NCI-H128 (cell line): Measurements from ENCODE around the gene PLA2G4B.

Experiments
- DNase-seq: peaks from one replicate; lab custom pipeline; 2025; ENCODE audit not compliant: unreplicated experiment; lab: John Stamatoyannopoulos, UW

The PLA2G4B gene

DNA sequence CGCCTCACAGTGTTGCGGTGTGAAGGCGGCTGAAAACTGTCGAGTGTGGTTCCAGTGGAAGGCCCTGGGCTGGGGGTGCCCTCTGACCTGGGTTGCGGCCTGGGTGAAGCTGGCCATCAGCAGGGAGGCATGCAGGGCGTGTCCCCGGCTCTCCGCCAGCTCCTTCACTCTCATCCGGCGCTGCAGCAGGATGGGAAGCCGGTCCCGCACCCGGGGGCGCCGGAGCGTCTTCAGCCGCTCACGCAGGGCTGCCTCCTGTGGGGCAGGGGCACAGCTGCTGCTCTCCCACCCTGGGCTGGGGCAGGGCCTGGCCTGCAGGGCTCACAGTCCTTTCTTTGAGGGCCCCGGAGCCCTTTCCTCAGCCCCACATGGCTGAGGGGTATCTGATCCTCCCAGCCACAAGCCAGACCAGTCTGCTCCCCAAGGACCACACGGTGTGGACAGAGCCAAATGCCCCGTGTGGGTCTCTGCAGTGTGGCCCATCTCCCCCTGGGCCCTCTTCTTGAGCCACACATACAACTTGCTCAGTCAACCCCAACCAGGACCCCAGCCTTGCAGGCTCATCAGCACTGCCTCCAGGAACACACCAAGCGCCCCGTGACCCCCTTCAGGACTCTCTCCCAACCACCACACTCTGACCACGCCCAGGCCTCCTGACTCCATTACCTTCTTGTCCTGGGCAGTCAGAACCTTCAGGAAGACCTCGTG is 28.4 kb downstream of the PLA2G4B start:
- no peak for DNase-seq

DNA sequence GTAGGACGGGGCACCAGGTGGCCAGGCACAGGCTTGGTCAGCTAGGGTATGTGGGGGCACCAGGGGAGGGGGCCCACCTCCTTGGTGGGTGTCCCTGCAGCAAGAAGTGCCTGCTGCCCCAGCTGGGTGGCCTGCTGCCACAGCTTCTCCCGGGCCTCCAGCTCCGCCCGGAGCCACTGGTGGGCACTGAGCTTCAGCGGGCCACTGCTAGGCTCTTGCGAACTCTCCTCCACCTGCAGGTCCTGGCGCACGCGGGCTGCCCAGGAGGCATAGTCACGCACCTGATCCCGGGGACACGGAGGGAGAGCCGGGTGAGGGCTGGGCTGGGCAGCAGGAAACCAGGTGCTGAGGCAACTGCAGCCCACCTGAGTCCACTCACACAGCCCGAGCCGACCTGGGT is 29.7 kb downstream of the PLA2G4B start:
- DNase-seq, result no peak

DNA sequence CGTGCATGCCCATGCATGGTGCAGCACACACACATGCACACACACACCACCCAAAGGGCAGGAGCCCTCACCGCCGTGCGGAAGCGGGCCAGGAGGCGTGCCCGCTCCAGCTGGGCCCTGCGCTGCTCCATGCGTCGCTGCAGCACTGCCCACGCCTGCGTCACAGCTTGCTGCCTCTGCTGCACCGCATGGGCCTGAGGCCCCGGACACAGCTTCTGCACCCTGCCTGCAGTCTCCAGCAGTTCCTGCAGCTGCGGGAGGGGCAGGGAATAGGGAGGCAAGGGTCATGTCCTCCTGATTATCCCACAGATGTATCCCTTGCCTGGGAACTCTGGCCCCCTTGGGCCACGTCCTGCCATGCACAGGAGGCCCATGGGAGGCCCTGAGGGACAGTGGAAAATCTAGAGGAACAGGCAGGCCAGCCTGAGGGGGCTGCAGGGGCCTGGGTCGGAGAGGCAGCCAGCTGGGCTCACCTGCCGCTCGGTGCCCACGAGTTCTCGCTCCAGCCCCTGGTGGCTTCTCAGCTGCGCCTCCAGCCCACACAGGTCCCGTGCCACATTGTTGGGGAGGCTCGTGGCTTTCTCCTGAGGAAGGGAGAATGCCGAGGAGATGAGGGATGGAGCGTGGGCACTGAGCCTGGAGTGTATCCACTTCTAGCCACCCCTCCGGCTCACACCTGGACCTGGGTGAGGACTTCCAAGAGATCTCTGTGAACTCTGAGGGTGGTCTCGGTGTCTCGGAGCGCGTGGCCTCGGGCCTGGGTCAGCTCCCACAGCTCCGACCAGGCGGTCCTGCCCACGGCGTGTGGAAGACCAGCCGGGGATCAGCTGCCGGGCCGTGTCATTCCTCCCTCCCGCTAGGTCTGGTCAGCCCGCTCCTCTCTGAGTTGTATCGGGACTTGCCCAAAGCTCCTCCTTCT is 31.4 kb downstream of the PLA2G4B start:
- no peak for DNase-seq

DNA sequence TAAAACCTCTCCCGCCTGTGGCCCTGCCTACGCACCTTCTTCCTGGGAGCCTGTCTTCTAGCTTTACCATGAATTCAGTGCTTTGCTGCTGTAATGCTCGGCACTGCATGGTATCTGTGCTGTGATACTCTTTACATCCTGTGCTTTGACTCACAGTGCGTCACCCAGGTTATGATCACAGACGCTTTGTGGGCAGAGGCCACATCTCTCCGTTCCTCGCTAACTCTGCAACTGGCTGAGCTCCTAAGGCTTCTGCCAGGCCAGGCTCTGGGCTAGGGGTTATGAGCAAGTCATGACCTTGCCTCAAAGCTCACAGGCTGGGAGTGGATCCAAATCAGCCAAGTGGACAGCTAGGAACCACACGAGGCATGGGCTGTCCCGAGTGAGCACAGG is 32.0 kb downstream of the PLA2G4B start:
- DNase-seq, result no peak

DNA sequence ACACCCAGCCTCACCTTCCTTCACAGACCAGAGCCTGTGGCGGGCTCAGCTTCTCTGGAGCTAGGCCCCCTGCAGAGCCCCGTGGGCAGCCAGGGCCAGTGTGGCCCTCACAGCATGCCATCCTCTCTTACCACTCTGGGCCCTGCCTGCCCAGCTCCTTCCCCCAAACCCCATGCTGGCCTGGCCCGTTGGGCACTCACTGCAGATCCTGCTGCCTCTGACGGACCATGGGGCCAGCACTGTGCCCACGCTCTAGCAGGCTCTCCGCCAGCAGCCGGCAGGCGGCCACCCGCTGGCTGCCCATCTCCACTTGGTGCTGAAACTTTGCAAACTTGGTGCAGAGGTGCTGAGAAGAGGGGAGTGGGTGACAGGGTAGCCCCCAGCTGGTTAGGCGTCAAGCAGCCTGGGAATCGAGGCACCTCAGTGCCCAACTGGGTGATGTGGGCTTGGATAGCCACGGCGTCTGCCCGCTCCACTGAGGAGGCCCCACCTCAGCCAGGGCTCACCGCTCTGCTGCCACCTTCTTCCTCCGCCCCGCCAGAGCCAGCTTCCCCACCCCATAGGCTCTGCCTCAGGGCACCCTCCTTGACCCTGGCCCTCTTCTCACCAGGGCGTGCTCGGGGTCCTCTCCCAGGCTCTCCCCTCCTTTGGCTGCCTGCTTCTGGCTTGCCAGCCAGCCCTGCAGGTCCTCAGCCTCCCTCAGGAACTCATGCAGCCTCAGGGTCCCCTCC is 32.7 kb downstream of the PLA2G4B start:
- no peak for DNase-seq

DNA sequence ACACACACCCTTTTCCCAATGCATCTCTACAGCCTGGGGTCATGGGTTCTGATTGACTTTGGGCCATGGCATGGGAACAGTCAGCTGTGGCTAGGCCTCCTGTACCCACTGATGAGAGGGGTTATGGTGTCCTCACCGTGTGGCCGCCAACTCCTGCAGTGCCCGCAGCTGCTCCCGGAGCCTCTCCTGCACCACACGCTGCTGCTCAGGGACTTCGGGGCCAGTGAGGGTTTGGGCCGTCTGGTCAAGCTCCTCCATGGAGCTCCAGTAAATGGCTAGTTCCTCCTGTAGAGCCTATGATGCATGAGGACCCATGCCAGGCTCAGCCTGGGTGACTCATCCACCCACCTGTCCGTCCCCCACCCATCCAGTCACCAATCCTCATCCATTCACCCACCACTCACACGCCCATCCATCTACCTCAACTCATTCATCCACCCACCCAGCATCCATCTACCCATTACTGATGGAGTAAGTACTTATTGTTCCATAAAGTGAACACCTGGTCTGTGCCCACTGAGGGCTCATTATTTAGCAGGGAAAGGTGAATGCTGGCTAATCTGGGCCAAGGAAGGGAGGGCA is 33.6 kb downstream of the PLA2G4B start:
- no peak for DNase-seq

DNA sequence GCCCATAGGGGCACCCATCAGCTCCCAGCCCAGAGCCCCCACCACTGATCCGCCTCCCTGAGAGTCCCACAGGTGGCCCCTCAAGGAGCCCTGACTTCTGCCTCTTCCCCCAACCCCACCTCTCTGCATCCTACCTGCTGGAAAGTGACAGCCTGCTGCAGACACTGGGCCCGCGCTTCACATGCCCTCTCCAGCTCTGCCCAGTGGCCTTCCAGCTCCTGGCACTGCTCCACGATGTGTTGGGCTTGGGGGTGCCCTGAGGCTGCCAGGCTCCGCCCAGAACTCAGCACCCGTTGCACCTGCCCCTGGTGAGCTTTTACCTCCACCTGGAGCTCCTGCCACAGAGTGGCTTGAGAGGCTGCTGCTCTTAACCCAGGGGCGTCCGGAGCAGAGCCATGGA is 35.1 kb downstream of the PLA2G4B start:
- DNase-seq, result no peak

DNA sequence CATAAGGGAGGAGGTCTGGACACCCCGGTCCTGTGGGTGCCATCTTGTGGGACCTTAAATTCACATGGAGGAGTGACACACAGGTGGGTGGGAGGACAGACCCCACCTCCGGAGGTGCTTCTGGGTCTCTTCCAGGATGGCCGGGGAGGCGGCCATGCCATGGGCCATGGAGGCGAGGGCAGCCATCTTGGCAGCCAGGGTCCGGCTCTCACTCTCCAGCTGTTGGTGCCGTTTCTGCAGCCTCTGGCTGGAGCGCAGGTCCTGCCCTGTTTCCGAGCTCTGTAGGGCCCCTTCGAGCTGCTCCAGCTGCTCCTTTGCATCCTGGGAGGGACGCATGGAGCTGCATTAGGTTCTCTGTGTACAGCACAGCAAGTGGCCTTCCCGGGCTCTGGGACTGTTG is 36.1 kb downstream of the PLA2G4B start:
- DNase-seq, result no peak

DNA sequence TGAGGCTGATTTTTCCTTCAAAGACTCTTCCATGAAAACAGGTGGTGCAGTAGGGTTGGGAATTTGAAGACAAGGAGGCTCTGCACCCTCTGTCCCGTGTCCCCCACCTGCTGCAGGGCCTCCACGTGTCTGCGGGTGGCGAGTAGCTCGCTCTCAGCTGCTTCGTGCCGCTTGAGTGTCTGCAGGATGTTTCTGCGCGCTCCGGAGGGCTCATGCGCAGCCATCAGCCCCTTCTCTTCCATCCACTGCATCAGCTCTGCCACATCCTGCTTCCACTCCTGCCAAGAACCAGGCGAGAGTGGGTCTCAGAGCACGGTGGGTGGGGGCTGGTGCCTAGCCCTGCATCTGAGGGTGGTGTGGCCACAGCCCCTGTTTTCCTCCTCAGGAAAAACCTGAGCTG is 37.4 kb downstream of the PLA2G4B start:
- DNase-seq, result no peak

DNA sequence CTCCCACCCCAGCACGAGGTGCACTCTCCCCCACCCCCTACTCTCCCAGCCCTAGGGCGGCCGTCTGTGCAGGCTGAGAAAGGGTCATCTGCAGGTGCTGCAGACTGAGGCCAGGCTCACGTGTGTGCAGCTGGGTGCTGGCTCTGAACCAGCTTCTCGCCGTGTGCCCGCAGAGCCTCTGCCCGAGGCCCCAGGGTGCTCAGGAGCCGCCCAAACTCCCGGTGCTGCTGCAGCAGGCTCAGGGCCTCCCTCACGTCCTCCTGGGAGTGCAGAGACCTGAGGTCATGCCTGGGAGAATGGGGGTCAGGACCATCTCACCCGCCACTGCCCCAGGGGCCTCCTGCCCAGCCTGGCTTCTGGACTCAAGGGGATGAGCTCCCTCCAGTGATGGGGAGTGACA is 38.0 kb downstream of the PLA2G4B start:
- DNase-seq, result no peak

DNA sequence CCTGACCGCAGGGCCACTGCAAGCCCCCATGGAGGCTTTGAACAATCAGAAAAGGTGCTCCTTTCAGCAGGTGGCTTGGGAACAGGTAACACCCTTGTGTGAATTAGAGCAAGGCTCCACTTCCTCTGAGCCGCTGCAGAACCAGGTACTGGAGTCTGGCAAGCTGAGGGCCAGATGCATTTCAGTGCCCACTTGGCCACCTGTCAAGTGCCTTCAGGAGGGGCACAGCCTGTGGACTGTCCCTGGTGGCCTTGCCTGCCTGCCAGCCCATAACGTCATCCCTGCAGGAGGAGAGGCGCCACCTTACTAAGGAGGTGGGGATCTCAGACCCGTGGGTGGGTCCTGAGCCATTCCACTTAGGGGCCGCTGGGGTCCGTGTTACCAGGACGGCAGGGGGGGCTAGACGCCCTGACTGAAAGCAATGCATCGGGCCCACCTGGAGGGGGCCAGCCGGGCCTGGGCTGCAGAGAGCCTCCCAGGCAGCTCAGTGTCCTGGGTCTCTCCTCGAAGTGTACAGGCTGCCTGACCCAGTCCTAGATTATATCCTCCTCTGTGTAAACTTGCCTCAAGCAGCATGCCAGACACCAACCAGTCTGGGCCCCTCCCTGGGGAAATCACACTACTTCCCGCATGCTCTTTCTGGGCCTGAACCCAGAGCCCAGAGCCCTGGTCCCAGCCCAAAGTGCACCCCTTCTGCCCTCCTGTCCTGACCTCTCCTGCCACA is 39.1 kb downstream of the PLA2G4B start:
- DNase-seq, result no peak

DNA sequence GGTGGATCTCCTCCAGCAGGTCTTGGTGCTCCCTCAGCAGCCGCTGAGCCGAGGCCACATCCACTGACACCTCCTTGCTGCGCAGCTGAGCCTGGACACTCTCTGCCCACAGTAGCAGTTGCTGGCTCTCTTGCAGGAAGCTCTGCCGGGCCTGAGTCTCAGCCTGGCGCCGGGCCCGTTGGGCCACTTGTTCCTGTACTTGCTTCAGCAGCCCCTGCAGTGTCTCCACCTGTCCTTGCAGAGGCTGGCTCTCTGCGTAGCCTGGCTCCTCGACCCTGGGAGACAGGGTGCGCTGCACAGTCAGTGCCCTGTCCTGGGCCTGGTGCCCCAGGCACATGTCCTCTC is 39.7 kb downstream of the PLA2G4B start:
- DNase-seq, result no peak

DNA sequence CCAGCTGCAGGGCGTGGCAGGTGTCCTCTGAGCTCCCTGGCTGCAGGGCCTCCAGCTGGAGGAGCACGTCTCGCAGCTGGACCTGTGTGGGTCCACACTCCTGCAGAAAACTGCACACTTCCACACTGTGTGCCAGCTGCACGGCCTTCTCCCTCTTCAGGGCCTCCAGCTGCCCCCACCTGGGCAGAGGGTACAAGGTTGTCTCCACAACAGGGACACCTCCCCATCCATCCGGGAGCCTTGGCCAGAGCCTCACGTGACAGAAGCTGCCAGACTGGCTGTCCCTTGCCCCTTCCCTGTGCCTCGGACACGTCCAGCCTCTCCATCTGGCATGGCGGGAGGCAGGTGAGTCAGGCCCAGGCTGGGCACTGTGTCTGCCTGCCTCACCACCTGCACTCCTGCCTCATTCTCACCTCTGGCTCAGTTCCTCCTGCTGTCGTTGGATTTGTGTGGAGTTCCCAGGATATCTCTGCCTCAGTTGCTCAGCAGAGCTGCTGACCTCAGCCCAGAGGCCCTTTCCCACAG is 40.7 kb downstream of the PLA2G4B start:
- no peak for DNase-seq

DNA sequence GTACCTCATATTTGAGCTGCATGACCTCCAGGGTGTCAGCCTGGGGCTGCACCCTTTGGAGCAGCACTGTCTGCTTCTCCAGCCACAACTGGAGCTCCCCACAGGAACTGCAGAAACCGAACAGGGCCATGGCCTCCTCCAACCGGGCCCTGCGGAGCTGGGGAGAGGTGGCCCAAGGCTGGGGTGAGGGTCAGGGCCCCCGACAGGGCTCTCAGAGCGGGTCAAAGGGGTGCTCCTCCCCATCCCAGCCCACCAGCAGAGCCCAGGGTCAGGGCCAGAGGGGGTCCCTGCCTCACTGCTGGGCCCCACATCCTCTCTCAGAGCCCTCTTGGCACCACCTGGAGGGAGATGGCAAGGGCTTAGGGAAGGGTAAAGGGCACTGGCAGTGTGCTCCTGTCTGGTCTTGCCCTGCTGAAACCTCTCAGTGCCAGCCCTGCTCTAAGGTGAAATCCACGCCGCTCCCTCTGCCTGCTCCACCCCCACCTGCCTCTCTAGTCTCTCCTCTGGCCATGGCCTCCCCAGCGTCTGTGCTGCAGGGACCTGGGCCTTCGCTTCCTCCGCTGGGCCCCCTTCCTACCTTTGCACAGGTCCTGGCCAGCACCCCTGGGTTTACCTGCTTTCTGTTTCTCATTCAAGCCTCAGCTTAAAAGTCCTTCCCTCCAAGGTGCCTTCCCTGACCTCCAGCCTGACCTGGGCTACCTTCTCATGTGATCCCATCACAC is 41.7 kb downstream of the PLA2G4B start:
- no peak for DNase-seq

DNA sequence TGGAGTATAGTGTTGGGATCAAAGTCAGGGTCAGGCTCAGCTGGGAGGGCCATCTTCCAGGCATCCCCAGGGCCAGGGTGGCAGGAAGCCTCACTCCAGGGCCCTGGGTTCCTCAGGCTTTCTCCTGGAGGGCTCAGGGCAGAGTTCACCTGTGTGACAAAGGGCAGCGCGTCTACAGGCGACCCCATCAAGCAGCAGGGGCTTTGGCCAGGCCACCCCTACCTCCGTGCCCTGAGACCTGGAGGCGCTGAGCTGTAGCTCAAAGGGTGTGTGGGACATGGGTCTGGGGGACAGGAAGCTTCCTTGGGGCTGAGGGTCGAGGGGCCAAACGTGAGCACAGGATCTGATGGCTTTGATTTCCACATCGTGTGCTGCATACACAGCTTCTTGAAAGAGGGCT is 42.4 kb downstream of the PLA2G4B start:
- no peak for DNase-seq

DNA sequence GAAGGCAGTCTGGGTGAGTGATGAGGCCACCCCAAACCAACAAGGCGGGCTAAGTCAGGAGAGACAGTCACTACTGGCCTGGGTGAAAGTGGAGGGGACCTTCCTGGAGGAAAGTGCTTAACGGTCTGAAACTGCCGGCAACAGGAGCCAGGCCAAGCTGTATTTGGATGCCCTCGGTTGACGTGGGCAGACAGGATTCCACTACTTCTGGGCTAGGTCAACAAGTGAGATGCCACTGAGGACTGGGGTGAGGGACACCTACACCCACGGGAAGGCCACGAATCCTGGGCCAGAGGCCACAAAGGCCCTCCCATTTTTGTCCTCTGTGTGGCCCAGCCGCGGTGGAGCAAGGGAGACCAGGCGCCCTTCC is 42.9 kb downstream of the PLA2G4B start:
- no peak for DNase-seq

DNA sequence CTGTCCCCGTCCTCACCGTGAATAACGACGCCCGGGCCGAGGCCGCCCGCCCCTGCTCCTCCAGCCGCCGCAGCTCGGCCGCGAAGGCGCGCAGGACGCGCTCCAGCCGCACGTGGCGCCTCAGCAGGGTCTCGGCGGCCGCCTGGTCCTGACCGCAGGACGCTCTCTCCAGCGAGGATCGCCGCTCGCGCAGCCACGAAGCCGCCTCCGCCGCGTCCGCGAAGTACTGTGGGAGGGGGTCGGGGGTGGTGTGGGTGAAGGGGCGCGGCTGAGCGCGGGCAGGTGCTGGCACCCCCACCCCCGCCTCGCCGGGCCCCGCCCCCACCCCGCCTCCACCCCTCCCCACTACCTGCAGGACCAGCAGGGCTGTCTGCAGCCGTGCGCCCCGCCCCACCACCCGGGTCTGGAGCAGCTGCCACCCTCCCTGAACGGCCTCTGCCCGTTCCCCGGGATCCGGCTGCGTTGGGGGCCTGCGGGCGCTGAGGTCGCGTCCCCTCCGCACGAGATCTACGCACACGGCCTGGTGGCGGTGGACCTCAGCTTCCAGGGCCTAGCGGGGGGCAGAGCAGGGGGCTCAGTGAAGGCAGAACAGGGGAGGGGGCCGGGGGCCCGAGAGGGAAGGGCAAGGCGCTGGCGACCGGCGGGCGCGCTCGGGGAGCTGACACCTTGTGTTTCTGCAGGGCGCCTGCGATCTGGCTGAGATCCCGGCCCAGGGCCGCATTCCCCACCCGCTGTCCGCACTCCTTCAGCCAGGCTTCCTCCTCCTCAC is 43.5 kb downstream of the PLA2G4B start:
- DNase-seq, result no peak

DNA sequence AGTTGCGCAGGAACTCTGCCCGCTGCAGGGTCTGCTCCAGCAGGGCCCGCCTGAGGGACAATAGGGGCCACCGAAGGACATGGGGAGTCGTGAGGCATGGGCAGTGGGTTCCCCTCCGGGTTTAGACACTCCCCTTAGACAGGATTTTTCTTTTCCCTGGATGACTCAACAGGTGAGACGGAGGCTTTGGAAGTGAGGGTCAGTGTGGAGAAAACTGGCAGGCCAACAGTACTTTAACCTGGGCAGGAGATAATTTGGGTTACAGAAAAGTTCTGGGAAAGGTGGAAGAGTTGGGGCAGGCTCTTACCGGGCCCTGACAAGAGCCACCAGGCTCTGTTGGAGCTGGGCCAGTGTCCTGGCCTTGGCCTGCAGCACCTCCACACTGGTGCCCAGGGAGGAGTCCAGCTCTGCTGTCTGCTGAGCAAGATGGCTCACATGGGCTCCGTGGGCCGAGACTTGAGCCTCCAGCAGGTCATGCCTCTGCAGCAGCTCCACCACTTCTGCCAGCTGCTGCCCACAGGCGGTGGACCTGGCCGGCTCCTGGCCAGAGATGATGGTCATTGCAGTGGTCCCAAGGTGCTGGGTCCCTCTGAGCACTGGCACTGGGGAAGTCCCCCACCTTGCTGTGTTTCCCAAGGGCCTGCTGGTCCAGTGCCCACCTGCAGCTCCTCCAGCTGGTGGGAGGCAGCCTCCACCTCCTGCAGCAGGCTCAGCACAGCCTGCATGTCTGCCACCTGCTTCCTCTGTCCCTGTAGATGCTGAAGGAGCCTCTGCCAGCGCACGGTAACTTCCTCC is 44.2 kb downstream of the PLA2G4B start:
- DNase-seq, result no peak

DNA sequence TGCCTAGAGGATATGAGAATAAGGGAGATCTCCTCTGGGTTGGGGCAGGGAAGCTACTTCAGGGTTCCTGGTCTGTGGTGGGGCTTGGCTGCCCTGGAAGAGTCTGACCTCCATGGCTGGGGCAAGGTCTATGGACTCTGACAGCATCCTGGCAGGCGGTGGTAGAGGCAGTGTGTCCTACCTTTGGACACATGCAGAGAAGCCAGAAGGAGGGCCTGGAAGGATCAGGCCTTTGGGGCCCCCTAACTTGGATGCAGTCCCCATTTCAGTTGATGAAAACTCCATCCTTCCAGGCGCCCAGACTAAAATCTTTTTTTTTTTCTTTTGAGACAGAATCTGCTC is 44.8 kb downstream of the PLA2G4B start:
- no peak for DNase-seq
